Measurements from ENCODE around the gene RAB3D.

DNA sequence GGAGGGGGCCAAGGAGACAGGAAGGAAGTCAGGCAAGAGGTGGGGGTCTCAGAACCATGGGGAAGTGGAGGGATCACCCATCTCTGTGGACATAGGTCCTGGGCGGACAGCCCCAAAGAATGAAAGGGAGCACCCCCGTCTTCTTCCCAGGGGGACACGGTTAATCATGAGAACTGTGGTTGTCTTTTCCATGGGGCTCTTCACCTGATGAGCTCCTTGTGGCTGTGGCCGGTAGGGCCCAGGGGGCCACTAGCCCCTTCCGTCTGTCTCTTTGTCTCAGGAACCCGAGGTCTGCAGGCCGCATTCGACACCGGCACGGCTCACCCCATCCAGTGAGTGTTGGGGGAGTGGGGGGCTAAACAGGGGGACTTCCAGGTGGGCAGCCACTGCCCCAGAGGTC, 24.4 kb upstream of the RAB3D start:
- TF ChIP-seq EZH2 (IDR thresholded peaks at IDR 0.05; ENCODE audit: insufficient read depth, poor library complexity, severe bottlenecking) (no peak), EZH2phosphoT487 (IDR thresholded peaks at IDR 0.05; ENCODE audit: insufficient read depth, low read depth) (no peak)
